ENCODE data around the gene GPR35. TPM values are rescaled to one million over a fixed set of nuclear protein-coding genes. Genes with fewer than 3 reads are reported as not detected.

The GPR35 gene
- total RNA-seq, 4 donors from 2014 or later = 0.72 to 1.8 (median 0.87) TPM

DNA sequence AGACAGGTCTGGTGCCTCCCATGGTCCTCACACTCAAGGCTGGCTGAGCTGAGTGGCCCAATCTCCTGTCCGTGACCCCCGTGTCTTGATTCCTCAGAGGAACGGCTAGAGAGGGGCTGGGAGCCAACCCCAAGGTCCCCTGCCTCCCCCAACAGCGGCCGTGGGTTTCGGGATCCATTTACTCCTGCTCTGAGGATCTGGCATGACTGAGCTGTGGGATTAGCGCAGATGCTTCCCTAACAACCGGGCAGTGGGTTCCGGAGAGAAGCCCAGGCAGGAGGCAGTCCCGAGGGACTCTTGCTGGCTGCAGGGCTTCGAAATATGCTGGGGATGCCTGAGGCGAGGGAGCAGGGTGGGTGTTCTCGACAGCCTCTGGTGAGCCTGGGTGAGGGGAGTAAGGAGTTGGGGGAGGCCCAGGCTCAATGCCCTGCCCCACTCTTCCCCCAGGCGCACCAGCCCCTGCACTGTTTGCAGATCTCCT, 18.9 kb downstream of the GPR35 start:
- no peak for TF ChIP-seq CTCF (IDR thresholded peaks at IDR 0.05 in 4 of 5, conservative IDR thresholded peaks at IDR 0.05 in 1 of 5)
- no peak for TF ChIP-seq POLR2A (IDR thresholded peaks at IDR 0.05)

GRCh38 chr2:240644859-240645301, 19.6 kb downstream of the GPR35 start:
- no peaks in the 10 kb centered on the region for H3K36me3 ChIP-seq
- DNase-seq = no peak
- TF ChIP-seq CTCF (IDR thresholded peaks at IDR 0.05 in 4 of 5, conservative IDR thresholded peaks at IDR 0.05 in 1 of 5) = no peak
- TF ChIP-seq POLR2A (IDR thresholded peaks at IDR 0.05) = no peak
- no peak for ATAC-seq
- H3K9me3 ChIP-seq = no peaks in the 10 kb centered on the region
- in situ Hi-C loops (cut with MboI; ENCODE audit: low sequenced_read_pairs in 4 of 4) (no loop called here), intact Hi-C loops (cut with DNase I; ENCODE audit: low total_unique reads) (no loop called here)
- H3K4me3 ChIP-seq = no peak overlapping the region
- H3K27me3 ChIP-seq = peaks cover 8 to 44% (median 23%) of the 10 kb centered on the region in 3 donors
- H3K4me1 ChIP-seq = no peaks in the 10 kb centered on the region
- no peak overlapping the region for H3K27ac ChIP-seq

More for the DNA sequence above, 18.9 kb downstream of the GPR35 start:
- in situ Hi-C loops (cut with MboI; ENCODE audit: low sequenced_read_pairs in 4 of 4) = no loop called here
- intact Hi-C loops (cut with DNase I; ENCODE audit: low total_unique reads) = no loop called here
- no peak overlapping the region for H3K4me3 ChIP-seq
- no peak for DNase-seq
- no peaks in the 10 kb centered on the region for H3K36me3 ChIP-seq
- H3K27me3 ChIP-seq = peaks cover 8 to 44% (median 20%) of the 10 kb centered on the region in 3 donors
- no peak for ATAC-seq
- peaks cover 0 to 2% of the 10 kb centered on the region in 2 donors for H3K4me1 ChIP-seq
- H3K9me3 ChIP-seq = no peaks in the 10 kb centered on the region
- H3K27ac ChIP-seq = no peak overlapping the region

DNA sequence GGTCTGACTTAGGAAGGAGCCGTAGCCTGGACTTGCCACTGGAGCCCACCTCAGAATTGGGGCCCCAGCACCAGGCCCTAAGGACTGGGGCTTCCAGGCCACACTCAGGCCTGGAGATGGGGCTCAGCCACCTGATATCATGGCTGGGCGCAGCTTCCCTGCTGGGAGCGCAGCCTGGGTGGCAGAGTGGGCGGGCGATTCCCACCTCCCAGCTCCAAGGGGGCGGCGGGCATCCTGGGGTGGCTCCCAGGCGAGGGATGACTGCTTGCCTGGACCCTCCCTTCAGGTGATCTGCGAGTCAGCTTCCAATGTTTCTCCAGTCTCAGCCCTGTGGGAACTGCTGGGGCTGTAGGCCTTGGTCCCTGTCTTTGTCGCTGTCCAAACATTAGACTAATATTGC, 20.1 kb downstream of the GPR35 start:
- DNase-seq (no peak), ATAC-seq (no peak)
- no peak for TF ChIP-seq POLR2A (IDR thresholded peaks at IDR 0.05)
- in situ Hi-C loops (cut with MboI; ENCODE audit: low sequenced_read_pairs in 4 of 4) (no loop called here), intact Hi-C loops (cut with DNase I; ENCODE audit: low total_unique reads) (no loop called here)
- Histone ChIP-seq H3K9me3 (no peaks in the 10 kb centered on the region), H3K4me1 (no peaks in the 10 kb centered on the region), H3K36me3 (no peaks in the 10 kb centered on the region), H3K4me3 (no peak overlapping the region), H3K27me3 (peaks cover 8 to 44% (median 23%) of the 10 kb centered on the region in 3 donors), H3K27ac (no peak overlapping the region)

DNA sequence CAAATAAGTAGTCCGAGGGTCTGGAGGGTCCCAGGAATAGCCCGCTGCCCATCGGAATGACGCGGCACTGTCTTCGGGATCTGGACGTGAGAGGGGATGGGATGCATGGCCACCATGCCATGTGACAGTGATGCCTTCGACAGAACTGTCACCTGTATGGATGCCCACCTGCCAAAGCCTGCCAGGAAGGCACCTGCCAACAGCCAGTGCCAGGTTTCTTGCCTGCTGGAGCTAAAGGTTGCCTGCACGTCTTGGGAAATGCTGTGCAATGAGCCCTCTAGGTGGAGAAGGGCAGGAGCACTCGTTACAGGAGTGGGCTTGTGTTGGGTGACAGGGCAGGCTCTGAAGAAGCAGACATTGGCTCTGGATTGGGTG, 20.5 kb downstream of the GPR35 start:
- in situ Hi-C loops (cut with MboI; ENCODE audit: low sequenced_read_pairs in 4 of 4) = no loop called here
- H3K27me3 ChIP-seq = peaks cover 8 to 44% (median 23%) of the 10 kb centered on the region in 3 donors
- TF ChIP-seq POLR2A (IDR thresholded peaks at IDR 0.05) (no peak), CTCF (IDR thresholded peaks at IDR 0.05 in 4 of 5, conservative IDR thresholded peaks at IDR 0.05 in 1 of 5) (no peak)

DNA sequence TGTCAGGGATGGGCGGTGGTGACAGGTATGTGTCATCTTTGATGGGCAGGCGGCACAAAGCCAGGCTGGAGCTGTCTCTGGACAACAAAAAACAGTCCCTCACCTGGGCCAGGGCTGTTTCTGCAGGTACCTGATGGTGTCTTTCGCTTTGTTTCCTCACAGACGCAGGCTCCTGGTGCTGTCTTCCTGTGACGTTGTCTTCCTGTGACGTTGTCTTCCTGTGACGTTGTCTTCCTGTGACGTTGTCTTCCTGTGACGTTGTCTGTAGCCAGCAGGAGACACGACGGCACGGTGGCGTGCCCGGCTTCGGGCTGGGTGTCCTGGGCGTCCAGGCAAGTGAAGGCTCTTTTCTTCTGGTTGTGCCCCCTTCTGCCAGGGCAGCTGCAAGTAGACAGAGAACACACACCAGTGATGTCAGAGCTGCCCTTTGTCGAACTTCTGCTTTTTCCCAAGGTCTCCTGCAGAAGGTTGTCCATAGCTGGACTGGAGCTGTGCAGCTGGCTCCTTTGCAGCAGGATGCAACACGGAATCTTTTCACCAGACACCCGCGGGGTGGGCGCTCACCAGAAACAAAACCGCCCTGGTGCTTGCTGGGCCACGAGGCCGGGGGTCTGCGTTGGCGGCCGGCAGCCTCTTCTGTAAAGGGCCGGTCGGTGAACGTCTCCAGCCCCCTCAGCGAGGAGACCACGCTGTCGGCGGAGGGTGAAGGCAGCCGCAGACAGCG, 21.1 kb downstream of the GPR35 start:
- Histone ChIP-seq H3K27ac (no peak overlapping the region), H3K4me1 (no peaks in the 10 kb centered on the region), H3K9me3 (no peaks in the 10 kb centered on the region), H3K27me3 (peaks cover 8 to 44% (median 23%) of the 10 kb centered on the region in 3 donors), H3K36me3 (no peaks in the 10 kb centered on the region), H3K4me3 (no peak overlapping the region)
- ATAC-seq (no peak), DNase-seq (no peak)
- in situ Hi-C loops (cut with MboI; ENCODE audit: low sequenced_read_pairs in 4 of 4) = no loop called here
- TF ChIP-seq CTCF (IDR thresholded peaks at IDR 0.05 in 4 of 5, conservative IDR thresholded peaks at IDR 0.05 in 1 of 5) (no peak), POLR2A (IDR thresholded peaks at IDR 0.05) (no peak)
- intact Hi-C loops (cut with DNase I; ENCODE audit: low total_unique reads) = no loop called here

More for the DNA sequence above, 20.5 kb downstream of the GPR35 start:
- intact Hi-C loops (cut with DNase I; ENCODE audit: low total_unique reads) = no loop called here
- ATAC-seq = no peak
- Histone ChIP-seq H3K9me3 (no peaks in the 10 kb centered on the region), H3K36me3 (no peaks in the 10 kb centered on the region), H3K4me3 (no peak overlapping the region), H3K4me1 (no peaks in the 10 kb centered on the region), H3K27ac (no peak overlapping the region)
- DNase-seq = no peak

All from gastrocnemius medialis (tissue), 4 donors.